Measurements from ENCODE around the gene SHC2. TPM values are rescaled to one million over a fixed set of nuclear protein-coding genes. Genes with fewer than 3 reads are reported as not detected.

Gene SHC2
- total and polyA plus RNA-seq, 9 of the 15 experiments (the other 6 are each of a cell fraction or from before 2014, with no cell fraction given) = 0.14 to 0.36 (median 0.17) TPM; not detected in 5

DNA sequence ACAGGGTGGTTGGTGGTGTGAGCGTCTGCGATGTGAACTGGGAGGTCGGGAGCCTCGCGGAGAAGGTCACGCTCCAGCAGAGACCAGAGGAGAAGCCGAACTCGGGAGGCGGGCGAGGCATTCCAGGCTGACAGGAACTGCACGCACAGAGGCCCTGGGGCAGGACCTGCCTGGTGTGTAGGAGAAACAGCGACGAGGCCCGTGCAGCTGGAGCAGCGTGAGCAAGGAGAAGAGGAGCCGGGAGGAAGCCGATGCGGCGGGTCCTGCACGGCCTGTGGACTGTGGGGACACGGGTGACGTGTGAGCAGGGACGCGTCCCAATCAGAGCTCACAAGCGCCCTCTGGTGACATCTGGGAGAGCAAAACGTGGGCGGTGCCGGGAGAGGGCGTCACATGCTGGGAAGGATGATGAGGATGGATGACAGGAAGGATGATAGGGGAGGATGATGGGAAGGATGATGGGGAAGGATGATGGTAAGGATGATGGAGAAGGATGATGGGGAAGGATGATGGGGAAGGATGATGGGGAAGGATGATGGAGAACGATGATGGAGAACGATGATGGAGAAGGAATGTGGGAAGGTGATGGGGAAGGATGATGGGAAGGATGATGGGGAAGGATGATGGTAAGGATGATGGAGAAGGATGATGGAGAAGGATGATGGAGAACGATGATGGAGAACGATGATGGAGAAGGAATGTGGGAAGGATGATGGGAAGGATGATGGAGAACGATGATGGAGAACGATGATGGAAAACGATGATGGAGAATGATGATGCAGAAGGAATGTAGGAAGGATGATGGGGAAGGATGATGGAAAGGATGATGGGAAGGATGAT lies 19.4 kb upstream of the SHC2 start (continued):
- TF ChIP-seq ETS2 (tag; IDR thresholded peaks at IDR 0.05; ENCODE audit: borderline replicate concordance, poor library complexity, severe bottlenecking) (no peak), RCOR1 (IDR thresholded peaks at IDR 0.05; ENCODE audit: borderline replicate concordance in 1 of 2, low read depth in 2 of 2, low read length in 2 of 2) (peak in 1 of 2 experiments; percentile 84; a peak in 3 of 4 replicates), ETV5 (CRISPR knock-in tag; IDR thresholded peaks at IDR 0.05; ENCODE audit: low read depth) (no peak), BCOR (IDR thresholded peaks at IDR 0.05) (0 out of 2 replicates have a peak, but pooled peaks have one; percentile 48), MAFG (tag; conservative IDR thresholded peaks at IDR 0.05) (no peak), KDM4B (IDR thresholded peaks at IDR 0.05; ENCODE audit: borderline replicate concordance in 2 of 2, low read depth in 1 of 2) (no peak), CREB1 (IDR thresholded peaks at IDR 0.05) (peak; percentile 32; the same call in 1 of the 2 replicates), CREB1 (CRISPR knock-in tag; IDR thresholded peaks at IDR 0.05) (peak; percentile 82), CHD4 (IDR thresholded peaks at IDR 0.05; ENCODE audit: insufficient read depth, insufficient replicate concordance, low read depth, low read length, poor library complexity, severe bottlenecking) (no peak), PHF8 (IDR thresholded peaks at IDR 0.05; ENCODE audit: borderline replicate concordance, low read length) (peak; percentile 18; the same call in 1 of the 2 replicates), MEF2D (tag; conservative IDR thresholded peaks at IDR 0.05; ENCODE audit: low read depth) (0 out of 2 replicates have a peak, but pooled peaks have one; percentile 15), CTBP1 (IDR thresholded peaks at IDR 0.05; ENCODE audit: borderline replicate concordance) (peak; percentile 99), PYGO2 (tag; IDR thresholded peaks at IDR 0.05) (no peak), XRCC5 (IDR thresholded peaks at IDR 0.05; ENCODE audit: low read depth, low read length) (no peak), PTTG1 (tag; IDR thresholded peaks at IDR 0.05; ENCODE audit: low read depth) (no peak), ZNF408 (CRISPR knock-in tag; IDR thresholded peaks at IDR 0.05; ENCODE audit: low read depth) (no peak), RB1 (IDR thresholded peaks at IDR 0.05; ENCODE audit: low read depth) (peak; percentile 58; the same call in 1 of the 2 replicates), ZNF197 (CRISPR knock-in tag; IDR thresholded peaks at IDR 0.05; ENCODE audit: low read depth) (no peak)
- TF ChIP-seq, protein P1, sequence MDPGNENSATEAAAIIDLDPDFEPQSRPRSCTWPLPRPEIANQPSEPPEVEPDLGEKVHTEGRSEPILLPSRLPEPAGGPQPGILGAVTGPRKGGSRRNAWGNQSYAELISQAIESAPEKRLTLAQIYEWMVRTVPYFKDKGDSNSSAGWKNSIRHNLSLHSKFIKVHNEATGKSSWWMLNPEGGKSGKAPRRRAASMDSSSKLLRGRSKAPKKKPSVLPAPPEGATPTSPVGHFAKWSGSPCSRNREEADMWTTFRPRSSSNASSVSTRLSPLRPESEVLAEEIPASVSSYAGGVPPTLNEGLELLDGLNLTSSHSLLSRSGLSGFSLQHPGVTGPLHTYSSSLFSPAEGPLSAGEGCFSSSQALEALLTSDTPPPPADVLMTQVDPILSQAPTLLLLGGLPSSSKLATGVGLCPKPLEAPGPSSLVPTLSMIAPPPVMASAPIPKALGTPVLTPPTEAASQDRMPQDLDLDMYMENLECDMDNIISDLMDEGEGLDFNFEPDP (CRISPR knock-in tag; IDR thresholded peaks at IDR 0.05) = no peak
- TF ChIP-seq, protein P2, sequence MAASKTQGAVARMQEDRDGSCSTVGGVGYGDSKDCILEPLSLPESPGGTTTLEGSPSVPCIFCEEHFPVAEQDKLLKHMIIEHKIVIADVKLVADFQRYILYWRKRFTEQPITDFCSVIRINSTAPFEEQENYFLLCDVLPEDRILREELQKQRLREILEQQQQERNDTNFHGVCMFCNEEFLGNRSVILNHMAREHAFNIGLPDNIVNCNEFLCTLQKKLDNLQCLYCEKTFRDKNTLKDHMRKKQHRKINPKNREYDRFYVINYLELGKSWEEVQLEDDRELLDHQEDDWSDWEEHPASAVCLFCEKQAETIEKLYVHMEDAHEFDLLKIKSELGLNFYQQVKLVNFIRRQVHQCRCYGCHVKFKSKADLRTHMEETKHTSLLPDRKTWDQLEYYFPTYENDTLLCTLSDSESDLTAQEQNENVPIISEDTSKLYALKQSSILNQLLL (CRISPR knock-in tag; IDR thresholded peaks at IDR 0.05; ENCODE audit: borderline replicate concordance) = no peak
- TF ChIP-seq, protein P3, sequence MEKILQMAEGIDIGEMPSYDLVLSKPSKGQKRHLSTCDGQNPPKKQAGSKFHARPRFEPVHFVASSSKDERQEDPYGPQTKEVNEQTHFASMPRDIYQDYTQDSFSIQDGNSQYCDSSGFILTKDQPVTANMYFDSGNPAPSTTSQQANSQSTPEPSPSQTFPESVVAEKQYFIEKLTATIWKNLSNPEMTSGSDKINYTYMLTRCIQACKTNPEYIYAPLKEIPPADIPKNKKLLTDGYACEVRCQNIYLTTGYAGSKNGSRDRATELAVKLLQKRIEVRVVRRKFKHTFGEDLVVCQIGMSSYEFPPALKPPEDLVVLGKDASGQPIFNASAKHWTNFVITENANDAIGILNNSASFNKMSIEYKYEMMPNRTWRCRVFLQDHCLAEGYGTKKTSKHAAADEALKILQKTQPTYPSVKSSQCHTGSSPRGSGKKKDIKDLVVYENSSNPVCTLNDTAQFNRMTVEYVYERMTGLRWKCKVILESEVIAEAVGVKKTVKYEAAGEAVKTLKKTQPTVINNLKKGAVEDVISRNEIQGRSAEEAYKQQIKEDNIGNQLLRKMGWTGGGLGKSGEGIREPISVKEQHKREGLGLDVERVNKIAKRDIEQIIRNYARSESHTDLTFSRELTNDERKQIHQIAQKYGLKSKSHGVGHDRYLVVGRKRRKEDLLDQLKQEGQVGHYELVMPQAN (IDR thresholded peaks at IDR 0.05; ENCODE audit: borderline replicate concordance) = peak; percentile 70

Measured in K562 (cell line).